NCI-H2227 treated with DMSO at 0.1 percent for 48 hours (cell line): Measurements from ENCODE around the gene SLMAP.
A peak's percentile ranks its signal among the peaks of the same experiment; 100 is the strongest.

Source experiments
- DNase-seq: peaks from one replicate; lab custom pipeline; 2025; lab: John Stamatoyannopoulos, UW

Gene SLMAP, protein sequence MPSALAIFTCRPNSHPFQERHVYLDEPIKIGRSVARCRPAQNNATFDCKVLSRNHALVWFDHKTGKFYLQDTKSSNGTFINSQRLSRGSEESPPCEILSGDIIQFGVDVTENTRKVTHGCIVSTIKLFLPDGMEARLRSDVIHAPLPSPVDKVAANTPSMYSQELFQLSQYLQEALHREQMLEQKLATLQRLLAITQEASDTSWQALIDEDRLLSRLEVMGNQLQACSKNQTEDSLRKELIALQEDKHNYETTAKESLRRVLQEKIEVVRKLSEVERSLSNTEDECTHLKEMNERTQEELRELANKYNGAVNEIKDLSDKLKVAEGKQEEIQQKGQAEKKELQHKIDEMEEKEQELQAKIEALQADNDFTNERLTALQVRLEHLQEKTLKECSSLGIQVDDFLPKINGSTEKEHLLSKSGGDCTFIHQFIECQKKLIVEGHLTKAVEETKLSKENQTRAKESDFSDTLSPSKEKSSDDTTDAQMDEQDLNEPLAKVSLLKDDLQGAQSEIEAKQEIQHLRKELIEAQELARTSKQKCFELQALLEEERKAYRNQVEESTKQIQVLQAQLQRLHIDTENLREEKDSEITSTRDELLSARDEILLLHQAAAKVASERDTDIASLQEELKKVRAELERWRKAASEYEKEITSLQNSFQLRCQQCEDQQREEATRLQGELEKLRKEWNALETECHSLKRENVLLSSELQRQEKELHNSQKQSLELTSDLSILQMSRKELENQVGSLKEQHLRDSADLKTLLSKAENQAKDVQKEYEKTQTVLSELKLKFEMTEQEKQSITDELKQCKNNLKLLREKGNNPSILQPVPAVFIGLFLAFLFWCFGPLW

DNA sequence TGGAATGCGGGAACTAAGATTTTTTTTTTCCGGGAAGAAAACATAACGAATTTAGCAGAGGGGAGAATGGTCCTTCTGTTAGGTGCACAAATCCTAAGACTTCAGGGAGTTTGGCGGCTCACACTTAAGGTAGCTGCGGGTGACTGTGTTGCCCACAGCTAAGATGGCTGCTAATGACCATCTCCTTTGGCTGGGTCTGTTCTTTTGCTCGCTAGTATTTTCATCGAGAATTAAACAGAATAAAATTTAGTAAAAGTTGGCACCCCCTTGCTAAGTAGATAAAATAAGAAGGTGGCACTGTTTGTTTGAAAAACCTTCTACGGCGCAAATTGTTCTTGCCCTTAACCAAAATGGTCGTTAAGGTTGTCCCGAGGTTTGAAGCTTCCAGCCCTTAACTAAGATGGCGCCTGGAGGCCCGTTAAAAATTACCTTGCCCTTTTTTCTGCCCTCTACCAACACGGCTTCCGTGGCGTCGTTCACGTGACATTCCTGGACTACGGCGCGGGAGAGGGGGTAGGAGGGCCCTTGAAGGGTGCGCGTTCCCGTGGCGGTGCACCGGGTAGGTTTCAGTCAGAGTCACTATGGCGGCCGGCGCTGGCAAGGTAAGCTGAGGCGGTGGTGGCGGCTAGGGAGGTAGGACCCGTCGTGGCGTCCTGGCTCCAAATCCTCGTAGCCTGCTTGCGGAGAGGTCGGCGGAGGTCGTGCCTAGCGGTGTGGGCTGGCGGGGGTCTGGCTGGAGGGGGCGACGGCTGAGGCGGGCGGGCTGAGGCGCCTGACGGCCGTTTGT is at the start of gene SLMAP:
SLMAP (plus strand) TSS at position 569 of the 787 bp plus-strand sequence. CDS start 1,343 bp downstream, outside the sequence.
- peak; percentile 91 for DNase-seq

DNA sequence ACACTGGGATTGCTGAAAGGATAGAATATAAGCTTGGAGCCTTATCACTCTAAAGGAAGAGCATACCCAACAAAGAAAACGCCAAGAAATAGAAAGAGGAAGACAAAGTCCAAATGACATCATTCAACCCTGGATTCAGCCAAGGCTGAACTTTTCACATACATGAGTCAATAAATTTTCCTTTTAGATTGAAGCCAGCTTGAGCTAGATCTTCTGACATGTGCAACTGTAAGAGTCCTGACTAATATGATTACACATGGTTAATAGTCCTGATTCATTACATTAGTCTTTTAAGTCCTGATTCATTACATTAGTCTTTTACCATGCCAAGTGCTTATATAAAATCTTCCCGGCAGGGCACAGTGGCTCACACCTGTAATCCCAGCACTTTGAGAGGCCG is 49.6 kb upstream of the SLMAP start:
- no peak for DNase-seq

GRCh38 chr3:57709031-57709430 is 47.1 kb upstream of the SLMAP start:
- DNase-seq, result no peak

- DNase-seq, result no peak
Observed at GRCh38 chr3:57709559-57709958, 46.5 kb upstream of the SLMAP start.

GRCh38 chr3:57715686-57716085 is 40.4 kb upstream of the SLMAP start:
- no peak for DNase-seq

- no peak for DNase-seq
Observed at GRCh38 chr3:57717205-57717868, 38.8 kb upstream of the SLMAP start.

DNA sequence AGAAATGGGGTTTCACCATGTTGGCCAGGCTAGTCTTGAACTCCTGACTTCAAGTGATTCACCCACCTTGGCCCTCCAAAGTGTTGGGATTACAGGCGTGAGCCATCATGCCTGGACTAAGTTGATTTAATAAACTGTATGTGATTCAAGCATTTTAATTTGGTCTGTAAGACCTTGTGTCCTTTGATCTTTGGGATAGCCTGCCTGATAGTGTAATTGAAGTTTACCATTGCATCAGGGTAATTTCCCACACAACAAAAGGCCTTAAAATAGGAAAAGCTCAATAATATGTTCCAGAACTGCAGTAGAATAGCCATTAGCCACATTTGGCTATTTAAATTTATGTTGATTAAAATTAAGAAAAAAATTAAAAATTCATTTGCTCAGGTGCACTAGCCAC is 38.0 kb upstream of the SLMAP start:
- no peak for DNase-seq

DNA sequence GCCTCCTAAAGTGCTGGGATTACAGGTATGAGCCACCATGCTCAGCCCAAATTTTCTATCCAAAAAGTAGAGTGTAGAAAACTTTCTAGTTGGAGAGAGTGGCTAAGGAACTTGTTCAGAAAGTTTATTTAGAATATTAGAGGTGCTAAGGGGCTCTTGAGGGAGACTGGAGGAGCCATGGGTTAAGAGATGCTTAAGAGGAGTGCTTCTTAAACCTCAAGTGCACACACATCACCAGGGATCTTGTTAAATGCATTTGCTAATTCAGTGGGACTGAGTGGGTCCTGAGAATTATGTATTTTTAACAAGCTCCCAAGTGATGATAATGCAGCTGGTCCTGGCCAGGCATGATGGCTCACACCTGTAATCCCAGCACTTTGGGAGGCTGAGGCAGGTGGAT is 29.7 kb upstream of the SLMAP start:
- DNase-seq, result no peak

- DNase-seq, result no peak
Observed at GRCh38 chr3:57727106-57727505, 29.0 kb upstream of the SLMAP start.

GRCh38 chr3:57729334-57730045 is 26.6 kb upstream of the SLMAP start:
- no peak for DNase-seq

DNA sequence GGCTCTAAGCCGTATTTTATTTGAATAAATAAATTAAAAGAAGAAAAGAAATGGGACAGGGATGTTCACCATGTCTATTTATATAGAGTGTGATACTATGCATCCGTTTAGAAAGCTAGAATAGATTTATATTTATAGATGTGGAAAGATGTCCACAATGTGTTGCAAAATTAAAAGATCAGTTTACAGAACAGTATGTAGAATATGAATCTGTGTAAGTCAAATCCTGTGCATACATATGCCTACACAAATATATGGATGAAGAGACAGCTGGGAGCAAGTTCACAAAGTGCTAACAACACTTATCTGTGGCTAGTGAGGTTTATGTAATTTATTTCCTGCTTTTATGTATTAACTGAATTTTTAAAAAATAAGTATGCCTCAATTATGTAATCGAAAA is 25.4 kb upstream of the SLMAP start:
- DNase-seq, result no peak

- no peak for DNase-seq
Observed at GRCh38 chr3:57731311-57731710, 24.8 kb upstream of the SLMAP start.

GRCh38 chr3:57733790-57734189 is 22.3 kb upstream of the SLMAP start:
- DNase-seq, result no peak

DNA sequence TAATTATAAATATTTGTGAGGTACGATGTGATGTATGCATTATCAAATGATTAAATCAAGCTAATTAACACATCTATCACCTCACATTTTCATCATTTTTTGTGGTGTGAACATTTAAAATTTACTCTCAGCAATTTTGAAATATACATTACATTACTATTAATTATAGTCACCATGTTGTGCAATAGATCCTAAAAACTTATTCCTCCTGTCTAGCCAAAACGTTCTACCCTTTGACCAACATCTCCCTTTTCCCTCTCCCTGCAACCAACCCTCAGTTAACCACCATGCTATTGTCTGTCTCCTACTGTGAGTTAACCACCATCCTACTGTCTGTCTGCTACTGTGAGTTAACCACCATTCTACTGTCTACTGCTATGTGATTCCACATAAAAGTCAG is 20.7 kb upstream of the SLMAP start:
- DNase-seq, result no peak

GRCh38 chr3:57737840-57738239 is 18.3 kb upstream of the SLMAP start:
- no peak for DNase-seq

GRCh38 chr3:57738391-57738790 is 17.7 kb upstream of the SLMAP start:
- DNase-seq, result peak; percentile 8

DNA sequence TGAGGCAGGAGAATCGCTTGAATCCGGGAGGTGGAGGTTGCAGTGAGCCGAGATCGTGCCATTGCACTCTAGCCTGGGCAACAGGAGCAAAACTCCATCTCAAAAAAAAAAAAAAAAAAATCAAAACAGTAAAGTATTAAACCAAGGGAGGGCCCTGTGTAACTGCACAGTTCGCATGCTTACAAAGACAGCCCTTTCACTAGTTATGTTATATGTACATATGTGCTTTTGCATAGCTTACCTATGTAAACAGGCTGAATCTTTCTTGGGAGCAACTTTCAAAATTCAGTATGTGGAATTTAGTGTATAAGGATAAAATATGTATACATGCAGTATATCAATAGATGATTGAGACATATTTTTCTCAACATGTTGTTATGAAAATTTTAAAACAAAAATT is 16.1 kb upstream of the SLMAP start:
- no peak for DNase-seq

GRCh38 chr3:57743496-57743895 is 12.6 kb upstream of the SLMAP start:
- no peak for DNase-seq

DNA sequence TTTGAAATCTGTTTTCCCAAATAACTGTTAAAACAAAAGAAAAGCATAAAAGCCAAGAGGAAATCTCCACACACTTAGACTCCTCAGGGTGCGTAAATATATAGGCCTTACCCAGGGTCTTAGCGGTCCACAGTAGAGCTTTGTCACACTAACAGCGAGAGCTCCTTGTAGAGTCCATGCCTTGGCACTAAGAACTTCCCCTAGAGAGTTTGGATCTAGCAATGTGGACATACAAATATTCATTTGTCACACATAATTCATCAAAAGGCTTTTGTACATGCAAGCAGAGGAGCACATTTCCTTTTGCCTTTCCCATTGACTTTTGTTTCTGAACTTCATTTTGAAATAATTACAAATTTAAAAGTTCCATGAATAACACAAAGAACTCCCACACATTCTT is 11.0 kb upstream of the SLMAP start:
- DNase-seq, result no peak

GRCh38 chr3:57746156-57747010 is 9.7 kb upstream of the SLMAP start:
- DNase-seq, result no peak
